Brain pericyte (primary cell): ENCODE data around the gene FBXO28.

Source experiments
- DNase-seq: peaks from one replicate; pipeline ENCODE4 v3.0.0-alpha.2; 2012; ENCODE audit warnings: low read depth, low spot score

Gene FBXO28

DNA sequence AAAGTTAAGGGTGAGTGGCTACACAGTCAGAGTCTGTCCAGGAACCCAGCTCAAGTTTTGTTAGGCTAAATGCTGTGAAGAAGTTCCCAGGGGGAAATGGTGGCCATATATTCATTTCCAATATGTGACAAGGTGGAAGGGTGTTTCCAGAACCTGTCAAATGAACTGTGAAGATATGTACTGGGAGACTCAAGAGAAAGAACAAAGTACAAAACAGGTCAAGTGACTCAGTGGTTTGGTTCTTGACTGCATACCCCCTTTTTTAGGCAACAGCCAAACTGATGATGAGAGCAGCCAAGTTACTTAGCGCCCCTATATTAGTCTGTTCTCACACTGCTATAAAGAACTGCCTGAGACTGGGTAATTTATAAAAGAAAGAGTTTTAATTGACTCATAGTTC, 18.6 kb upstream of the FBXO28 start:
- DNase-seq = no peak

- DNase-seq = no peak
Measured at GRCh38 chr1:224095867-224096266, 18.0 kb upstream of the FBXO28 start.

GRCh38 chr1:224096773-224097172, 17.1 kb upstream of the FBXO28 start:
- DNase-seq = no peak

- no peak for DNase-seq
Measured at GRCh38 chr1:224098007-224098406, 15.9 kb upstream of the FBXO28 start.

DNA sequence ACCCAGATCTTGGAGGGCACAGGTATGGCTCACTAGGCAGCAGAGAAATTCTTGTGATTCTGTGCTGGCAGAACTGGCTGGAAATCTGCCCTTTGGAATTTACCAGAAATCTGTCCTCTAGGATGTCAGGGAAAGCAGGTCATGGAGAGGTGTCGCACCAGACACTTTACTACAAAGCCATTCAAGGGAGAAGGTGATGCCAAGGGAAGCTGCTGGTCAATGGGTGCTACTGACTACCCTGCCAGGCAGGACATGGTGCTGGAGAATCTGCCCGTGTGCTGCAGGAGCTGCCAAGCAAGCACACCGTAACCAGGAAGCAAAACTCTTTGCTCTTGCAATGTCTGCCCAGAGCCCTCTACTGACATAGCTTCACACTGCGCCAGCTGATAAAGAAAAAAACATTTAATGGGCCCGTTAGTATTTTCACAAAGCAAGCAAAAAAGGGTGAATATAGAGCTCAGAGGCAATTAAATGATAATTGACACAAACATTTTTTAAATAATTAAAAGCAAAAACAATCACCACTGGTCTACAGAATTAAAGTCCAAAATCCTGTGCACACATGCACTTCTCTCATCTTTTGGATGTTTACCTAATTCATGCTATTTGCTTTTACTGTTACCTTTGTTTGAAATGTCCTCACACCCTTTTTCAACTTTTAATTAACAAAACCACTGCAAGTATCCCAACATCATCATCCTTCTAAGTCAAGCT, 7.2 kb upstream of the FBXO28 start:
- no peak for DNase-seq

DNA sequence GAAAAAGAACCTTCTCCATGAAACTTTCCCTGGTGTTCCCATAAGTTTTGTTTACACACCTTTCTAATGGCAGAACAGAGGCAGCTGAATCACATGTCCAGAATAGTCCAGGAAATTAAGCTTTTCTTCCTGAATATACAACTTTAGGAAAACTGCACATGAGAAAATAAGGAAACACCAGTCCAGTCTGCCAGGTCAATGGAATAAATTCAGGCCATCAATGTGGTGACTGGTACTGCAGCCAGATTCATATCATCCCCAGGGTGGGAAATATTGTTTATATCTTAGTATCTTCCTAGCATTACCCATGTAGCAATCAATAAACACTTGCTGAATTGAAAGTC, 6.7 kb upstream of the FBXO28 start:
- DNase-seq = no peak

- no peak for DNase-seq
Measured at GRCh38 chr1:224108991-224109390, 4.9 kb upstream of the FBXO28 start.

GRCh38 chr1:224109981-224110380, 3.9 kb upstream of the FBXO28 start:
- DNase-seq = no peak

GRCh38 chr1:224113005-224113404, 906 bp upstream of the FBXO28 start:
- no peak for DNase-seq

- DNase-seq = no peak
Measured at GRCh38 chr1:224113545-224113917, 380 bp upstream of the FBXO28 start.

DNA sequence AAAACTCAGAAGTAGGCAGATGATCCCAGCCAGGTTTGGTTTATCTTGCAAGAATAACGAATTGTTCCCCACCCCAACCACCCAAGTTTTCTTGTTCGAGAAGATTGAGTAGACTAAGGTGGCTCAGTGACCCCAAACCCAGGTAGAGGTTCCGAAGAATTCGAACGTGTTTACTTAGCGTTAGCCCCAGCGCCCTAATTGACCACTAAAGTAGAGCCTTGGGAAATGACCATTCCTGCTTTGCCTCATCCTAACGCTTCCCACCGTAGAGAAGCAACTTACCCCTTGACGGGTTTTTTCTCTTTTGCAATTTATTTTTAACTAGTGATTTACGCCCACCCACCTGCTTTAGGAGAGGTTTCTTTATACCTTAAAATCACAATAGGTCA, 870 bp downstream of the FBXO28 start:
- DNase-seq = no peak

DNA sequence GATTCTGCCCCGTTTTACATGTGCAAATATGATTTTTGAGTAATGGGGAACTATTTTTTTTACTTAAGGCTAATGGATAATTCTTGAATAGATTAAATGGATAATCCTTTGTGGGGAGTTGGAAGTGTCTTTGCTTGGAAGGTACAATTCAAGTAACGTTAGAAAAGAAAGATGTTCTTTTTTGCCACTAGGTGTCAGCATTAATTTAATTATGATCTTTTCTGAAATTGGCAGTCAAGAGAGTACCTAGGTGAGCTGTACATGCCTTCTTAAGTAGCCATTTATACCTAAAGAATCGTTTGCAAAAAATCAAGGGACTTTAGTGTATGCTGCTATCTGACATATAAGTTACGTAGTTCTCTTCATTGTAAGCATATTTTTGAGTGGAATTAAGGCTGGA, 2.2 kb downstream of the FBXO28 start:
- DNase-seq = no peak

- no peak for DNase-seq
Measured at GRCh38 chr1:224118688-224119087, 4.8 kb downstream of the FBXO28 start.

DNA sequence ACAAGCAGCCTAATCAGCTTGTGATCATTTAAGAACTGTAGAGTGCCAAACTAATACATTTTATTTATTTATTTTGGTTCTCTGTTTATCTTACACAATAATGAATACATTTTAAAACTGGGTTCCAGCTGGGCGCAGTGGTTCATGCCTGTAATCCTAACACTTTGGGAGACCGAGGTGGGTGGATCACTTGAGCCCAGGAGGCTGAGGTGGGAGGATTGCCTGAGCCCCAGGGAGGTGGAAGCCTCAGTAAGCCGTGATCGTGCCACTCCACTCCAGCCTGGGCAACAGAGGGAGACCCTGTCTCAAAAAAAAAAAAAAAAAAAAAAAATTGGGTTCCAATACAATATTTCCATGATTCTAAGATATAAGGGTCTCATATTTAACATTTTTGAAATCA, 9.2 kb downstream of the FBXO28 start:
- DNase-seq = no peak

GRCh38 chr1:224124220-224124619, 10.3 kb downstream of the FBXO28 start:
- DNase-seq = no peak

DNA sequence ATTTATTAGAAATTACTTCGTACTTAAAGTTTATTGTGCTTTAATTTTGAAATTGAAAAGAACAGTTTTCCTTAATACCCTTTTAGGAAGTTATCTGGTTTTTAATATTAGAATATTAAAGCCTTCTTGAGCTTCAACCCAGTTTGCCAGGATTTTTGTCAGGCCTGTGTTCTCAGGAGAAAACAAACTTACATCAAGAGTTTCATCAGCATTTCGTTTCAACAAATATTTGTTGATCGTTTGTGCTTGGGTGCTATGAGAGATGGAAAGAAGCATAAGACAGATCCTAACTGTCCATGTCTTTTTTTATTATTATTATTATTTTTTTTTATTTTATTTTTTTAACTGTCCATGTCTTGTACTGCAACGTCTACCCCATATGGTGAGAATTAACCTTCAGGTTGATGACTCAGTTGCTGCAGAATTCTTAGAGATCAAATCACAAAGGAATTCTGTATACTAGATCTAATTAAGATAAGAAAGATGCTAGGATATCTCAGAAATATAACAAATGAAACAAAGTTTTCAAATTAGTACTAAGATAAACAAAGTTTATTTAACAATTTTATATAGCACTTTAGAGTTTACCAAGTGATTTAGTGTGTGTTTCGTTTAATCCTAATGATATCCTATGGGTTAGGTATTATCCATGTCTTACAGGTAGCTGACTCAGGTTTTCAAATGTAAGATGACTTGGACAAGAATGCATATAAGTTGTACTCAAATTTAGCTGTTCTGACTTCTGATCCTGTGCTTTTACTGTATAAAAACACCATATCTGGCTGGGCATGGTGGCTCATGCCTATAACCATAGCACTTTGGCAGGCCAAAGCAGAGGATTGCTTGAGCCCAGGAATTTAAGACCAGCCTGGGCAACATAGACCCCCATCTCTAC, 14.3 kb downstream of the FBXO28 start:
- DNase-seq = no peak

DNA sequence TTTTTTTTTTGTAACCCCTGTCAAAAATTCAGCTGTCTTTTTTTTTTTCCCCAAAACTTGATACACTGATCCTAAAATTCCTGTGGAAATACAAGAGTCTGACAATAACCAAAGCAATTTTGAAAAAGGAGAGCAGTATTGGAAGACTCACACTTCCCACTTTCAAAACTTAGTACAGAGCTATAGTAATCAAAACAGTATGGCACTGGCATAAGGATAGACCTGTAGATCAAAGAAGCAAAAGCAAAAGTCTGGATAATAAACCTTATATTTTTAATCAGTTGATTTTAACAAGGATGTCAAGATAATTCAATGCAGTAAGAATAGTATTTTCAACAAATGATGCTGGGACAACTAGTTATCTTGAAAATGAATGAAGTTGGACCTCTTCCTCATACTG, 17.3 kb downstream of the FBXO28 start:
- DNase-seq = no peak

GRCh38 chr1:224132901-224133300, 19.0 kb downstream of the FBXO28 start:
- no peak for DNase-seq

DNA sequence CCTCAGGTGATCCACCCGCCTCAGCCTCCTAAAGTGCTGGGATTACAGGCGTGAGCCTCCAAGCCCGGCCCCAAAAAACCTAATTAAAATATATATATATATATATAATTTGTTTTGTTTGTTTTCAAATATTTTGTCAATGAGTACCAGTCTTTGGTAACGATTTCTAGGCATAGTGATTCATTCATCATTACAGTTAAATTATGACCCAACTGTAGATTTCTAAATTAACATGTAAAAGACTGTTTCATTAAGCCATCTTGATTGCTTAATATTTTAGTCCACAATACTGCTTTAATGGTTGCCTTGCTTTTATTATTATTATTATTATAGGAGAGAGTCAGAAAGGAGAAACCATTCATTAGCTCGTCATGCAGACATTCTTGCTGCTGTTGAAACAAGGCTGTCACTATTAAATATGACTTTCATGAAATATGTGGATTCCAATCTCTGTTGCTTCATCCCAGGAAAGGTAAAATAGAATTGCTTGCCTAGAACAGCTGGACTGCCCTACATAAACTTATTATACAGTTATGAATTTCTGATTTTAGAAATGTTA, 19.9 kb downstream of the FBXO28 start:
- no peak for DNase-seq

GRCh38 chr1:224137518-224137917, 23.6 kb downstream of the FBXO28 start:
- DNase-seq = no peak

DNA sequence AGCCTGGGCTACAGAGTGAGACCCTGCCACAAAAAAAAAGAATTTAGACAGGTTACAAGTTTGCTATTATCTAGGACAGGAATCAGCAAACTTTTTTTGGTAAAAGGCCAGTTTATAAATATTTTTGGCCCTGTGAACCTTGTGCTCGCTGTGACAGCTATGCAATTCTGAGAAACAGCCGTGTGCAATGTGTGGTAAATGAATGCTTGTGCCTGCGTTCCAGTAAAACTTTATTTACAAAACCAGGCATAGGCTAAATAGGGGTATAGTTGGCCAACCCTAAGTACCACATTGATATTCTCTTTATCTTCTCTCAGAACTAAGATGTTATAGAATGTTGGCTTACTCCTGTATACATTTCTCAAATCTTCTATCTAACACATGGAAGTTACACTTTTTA, 24.3 kb downstream of the FBXO28 start:
- DNase-seq = no peak

GRCh38 chr1:224141693-224142092, 27.8 kb downstream of the FBXO28 start:
- no peak for DNase-seq

DNA sequence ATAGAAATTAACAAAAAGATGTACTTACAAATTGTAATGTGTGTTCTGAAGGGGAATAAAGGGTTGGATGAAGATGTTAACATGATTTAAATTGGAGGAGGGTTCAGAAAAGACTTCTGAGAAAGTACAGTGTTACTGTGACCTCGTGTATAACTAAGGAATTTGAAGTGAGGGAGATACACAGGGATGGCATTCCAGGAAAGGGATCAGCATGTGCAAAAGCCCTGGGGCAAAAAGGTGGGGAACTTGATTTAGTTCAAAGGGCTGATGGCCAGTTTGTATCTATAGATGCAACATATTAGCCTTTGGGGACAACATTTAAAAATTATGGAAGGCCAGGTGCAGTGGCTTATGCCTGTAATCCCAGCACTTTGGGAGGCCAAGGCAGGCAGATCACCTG, 35.8 kb downstream of the FBXO28 start:
- DNase-seq = no peak
